Measurements from ENCODE around the gene ART5.
"Not testable (repeated sequence)": the region's sequence is repeated elsewhere in the genome, so short reads cannot be mapped to it uniquely, and the experiment has no call there.

The ART5 gene

GRCh38 chr11:3616721-3617460 lies 24.9 kb downstream of the ART5 start:
- no peak for DNase-seq (ENCODE audit: low spot score)

GRCh38 chr11:3615998-3616397 lies 25.8 kb downstream of the ART5 start:
- no peak for DNase-seq (ENCODE audit: low spot score)

- no peak for DNase-seq (ENCODE audit: low spot score)
Measured at GRCh38 chr11:3614742-3615171, 27.0 kb downstream of the ART5 start.

- DNase-seq (ENCODE audit: low spot score): no peak
Measured at GRCh38 chr11:3613998-3614741, 27.6 kb downstream of the ART5 start.

- no peak for DNase-seq (ENCODE audit: low spot score)
Measured at GRCh38 chr11:3611976-3612678, 29.7 kb downstream of the ART5 start.

- no peak for DNase-seq (ENCODE audit: low spot score)
Measured at GRCh38 chr11:3610846-3611245, 30.9 kb downstream of the ART5 start.

- DNase-seq (ENCODE audit: low spot score): peak; percentile 47
Measured at GRCh38 chr11:3609416-3610265, 32.2 kb downstream of the ART5 start.

GRCh38 chr11:3605771-3606203 lies 36.0 kb downstream of the ART5 start:
- no peak for DNase-seq (ENCODE audit: low spot score)

GRCh38 chr11:3605283-3605662 lies 36.5 kb downstream of the ART5 start:
- no peak for DNase-seq (ENCODE audit: low spot score)

- DNase-seq (ENCODE audit: low spot score): no peak
Measured at GRCh38 chr11:3604167-3604566, 37.6 kb downstream of the ART5 start.

- DNase-seq (ENCODE audit: low spot score): not testable (repeated sequence)
Measured at GRCh38 chr11:3600201-3600600, 41.6 kb downstream of the ART5 start.

GRCh38 chr11:3597743-3598142 lies 44.0 kb downstream of the ART5 start:
- DNase-seq (ENCODE audit: low spot score): not testable (repeated sequence)

- DNase-seq (ENCODE audit: low spot score): not testable (repeated sequence)
Measured at GRCh38 chr11:3591326-3591725, 50.5 kb downstream of the ART5 start.

- DNase-seq (ENCODE audit: low spot score): not testable (repeated sequence)
Measured at GRCh38 chr11:3590193-3590592, 51.6 kb downstream of the ART5 start.

GRCh38 chr11:3588776-3589175 lies 53.0 kb downstream of the ART5 start:
- not testable (repeated sequence) for DNase-seq (ENCODE audit: low spot score)

All from LoVo (cell line).